M059J (cell line): ENCODE results near the gene OR51T1. TPM values are rescaled to one million over a fixed set of nuclear protein-coding genes. Genes with fewer than 3 reads are reported as not detected.
"Not testable (repeated sequence)": the region's sequence is repeated elsewhere in the genome, so short reads cannot be mapped to it uniquely, and the experiment has no call there.

Experiments used
- DNase-seq: peaks from one replicate; pipeline ENCODE4 v3.0.0-alpha.2; 2012; ENCODE audit warnings: low read depth
- total RNA-seq: library from RNA; depleted of rRNA; stranded (reverse); fragments of >200 nt; shearing (Covaris generic); gene quantifications from 2 replicates; pipeline ENCODE4 v1.2.3, GENCODE V29; 2014; rRNA removed

OR51T1 gene, protein sequence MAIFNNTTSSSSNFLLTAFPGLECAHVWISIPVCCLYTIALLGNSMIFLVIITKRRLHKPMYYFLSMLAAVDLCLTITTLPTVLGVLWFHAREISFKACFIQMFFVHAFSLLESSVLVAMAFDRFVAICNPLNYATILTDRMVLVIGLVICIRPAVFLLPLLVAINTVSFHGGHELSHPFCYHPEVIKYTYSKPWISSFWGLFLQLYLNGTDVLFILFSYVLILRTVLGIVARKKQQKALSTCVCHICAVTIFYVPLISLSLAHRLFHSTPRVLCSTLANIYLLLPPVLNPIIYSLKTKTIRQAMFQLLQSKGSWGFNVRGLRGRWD
- total RNA-seq: not detected in 2 replicates

DNA sequence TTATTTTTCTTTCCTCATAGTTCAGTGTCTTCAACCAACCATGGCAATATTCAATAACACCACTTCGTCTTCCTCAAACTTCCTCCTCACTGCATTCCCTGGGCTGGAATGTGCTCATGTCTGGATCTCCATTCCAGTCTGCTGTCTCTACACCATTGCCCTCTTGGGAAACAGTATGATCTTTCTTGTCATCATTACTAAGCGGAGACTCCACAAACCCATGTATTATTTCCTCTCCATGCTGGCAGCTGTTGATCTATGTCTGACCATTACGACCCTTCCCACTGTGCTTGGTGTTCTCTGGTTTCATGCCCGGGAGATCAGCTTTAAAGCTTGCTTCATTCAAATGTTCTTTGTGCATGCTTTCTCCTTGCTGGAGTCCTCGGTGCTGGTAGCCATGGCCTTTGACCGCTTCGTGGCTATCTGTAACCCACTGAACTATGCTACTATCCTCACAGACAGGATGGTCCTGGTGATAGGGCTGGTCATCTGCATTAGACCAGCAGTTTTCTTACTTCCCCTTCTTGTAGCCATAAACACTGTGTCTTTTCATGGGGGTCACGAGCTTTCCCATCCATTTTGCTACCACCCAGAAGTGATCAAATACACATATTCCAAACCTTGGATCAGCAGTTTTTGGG, at the start of gene OR51T1:
Gene OR51T1, plus strand, starts transcription at position 41 of the 641 bp plus-strand sequence. Its CDS starts 0 bp downstream, at position 41.
- no peak for DNase-seq

DNA sequence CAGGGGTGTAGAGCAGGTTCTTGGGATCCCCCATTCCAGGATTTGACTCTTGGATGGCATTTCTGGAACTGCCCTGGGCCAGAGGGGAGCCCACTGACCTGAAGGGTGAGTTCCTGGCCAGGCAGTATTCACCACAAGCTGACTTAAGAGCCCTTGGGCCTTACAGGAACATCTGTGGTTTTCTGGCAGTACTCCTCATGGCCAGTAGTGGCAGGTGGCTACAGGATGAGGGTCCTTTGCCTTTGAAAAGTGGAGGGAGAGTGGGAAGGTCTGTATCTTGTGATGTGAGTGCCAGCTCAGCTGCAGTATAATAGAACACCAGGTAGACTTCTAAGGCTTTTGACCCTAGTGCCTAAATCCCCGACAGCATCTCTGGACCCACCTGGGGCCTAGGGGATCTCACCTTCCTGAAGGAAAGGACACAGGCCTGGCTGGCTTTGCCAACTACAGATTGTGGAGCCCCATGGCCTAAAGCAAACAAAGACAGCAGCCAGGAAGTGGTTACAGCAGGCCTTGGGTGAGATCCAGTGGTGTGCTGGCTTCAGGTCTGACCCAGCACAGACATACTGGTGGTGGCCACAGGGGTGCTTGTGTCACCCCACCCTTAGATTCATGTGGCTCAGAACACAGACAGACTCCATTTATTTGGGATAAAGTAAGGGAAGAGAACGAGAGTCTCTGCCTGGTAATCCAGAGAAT, 41.7 kb upstream of the OR51T1 start:
- DNase-seq: peak; percentile 17

DNA sequence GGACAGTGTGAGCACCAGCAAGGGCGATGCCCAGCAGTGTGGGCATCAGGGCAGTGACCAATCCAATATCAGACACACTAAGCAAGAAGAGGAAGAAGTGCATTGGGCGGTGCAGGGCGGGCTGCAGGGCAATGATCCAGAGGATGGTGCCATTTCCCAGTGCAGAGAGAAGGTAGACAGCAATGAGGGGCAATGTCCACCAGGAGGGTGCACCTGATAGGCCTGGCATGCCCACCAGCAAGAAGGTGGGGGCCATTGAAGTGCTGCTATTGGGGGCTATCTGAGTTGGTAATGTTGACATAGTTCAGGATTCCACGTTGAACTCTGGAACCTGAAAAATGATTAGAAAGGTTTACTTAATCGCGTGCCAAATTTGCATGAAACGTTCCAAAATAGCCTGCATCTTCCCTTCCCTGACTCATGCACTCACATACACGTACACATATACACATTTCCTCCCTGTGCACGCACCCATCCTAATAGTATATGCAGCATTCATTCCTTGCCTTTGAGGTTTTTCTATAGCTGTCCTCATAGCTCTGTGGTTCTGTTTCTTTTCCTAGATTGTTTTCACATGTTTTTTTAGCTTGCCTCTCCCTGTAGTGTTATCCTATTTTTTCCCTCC, 32.7 kb upstream of the OR51T1 start, which contains the start of gene OR51S1:
Gene OR51S1, minus strand, starts transcription at position 301 of the 625 bp plus-strand sequence. Its CDS starts 0 bp downstream, at position 301.
- no peak for DNase-seq

DNA sequence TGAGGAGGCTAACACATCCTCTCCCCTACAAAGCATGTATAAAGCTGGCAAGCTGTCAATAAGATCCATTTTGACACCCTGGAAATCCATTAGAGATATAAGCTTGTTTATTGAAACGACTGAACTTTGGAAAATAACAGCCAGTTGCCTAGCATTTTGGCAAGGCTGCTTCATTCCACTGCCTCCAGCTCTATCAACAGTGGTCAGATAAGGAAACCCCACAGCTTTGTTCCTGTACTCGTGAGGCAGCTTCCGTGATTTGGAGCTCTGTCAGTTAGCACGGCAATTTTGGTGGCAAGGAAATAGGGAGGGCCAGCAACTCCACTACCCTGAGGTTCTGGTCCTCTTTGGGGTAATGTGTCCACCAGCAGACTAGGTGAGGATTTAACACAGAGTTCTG, 30.7 kb upstream of the OR51T1 start:
- peak; percentile 20 for DNase-seq

DNA sequence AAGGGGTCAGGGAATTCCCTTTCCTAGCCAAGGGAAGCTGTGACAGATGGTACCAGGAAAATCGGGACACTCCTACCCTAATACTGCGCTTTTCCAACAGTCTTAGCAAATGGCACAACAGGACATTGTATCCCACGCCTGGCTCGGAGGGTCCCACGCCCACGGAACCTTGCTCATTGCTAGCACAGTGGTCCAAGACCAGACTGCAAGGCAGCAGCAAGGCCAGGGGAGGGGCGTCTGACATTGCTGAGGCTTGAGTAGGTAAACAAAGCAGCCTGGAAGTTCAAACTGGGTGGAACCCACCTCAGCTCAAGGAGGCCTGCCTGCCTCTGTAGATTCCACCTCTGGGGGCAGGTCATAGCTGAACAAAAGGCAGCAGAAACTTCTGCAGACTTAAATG, 27.4 kb upstream of the OR51T1 start:
- not testable (repeated sequence) for DNase-seq

DNA sequence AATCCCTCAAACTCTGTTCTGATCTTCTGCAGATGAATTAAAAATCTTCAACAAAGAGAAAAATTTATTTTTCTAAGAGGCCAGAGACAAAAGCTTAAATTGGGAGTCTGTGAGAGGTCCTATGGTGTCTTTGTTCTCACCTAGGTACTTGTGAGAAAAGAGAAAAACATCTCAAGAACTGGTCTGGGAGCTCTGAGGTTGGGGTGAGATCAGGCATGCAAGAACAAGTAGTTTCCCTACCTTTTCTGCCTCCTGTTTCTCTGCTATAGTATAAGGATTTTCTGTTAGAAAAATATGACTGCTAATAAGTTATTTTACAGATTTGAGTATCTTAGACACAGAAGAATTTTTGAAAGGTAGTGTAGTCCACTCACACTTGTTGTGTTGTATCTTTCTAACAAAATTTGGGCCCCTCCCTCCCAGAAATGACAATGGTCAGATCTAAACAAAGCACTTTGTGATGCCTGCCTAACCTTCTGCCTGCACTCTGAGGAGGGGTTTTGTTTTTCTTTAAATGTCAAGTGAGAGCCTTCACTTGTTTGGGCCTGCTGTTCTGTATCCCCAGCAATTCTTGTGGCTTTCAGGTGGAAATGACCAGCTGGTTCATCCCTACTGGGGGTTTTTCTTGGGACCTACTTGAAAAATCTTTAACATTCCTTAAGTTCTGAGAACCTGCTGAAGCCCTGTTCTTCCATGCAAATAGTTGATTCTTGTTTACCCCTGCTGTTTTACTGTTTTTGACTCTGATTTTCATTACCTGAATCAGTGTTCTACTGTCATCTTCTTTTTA, 19.1 kb upstream of the OR51T1 start:
- no peak for DNase-seq

DNA sequence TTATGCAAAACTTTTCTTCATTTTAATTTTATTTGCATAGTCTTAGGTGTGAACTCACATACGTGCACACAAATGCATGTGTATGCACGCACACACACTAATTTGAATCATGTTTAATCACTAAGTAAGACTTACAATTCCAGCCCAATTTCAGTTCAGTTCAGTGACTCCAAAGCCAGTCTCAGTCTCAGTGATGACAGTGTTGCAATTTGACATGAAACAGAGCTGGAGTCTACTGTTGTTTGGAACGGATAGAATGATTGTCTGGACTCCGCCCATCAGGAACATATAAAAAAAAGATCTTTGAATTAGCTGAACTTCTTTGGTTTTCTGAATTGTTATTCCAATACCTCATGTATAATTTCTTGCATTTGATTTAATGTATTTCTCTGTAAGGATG, 17.8 kb upstream of the OR51T1 start:
- DNase-seq: no peak

DNA sequence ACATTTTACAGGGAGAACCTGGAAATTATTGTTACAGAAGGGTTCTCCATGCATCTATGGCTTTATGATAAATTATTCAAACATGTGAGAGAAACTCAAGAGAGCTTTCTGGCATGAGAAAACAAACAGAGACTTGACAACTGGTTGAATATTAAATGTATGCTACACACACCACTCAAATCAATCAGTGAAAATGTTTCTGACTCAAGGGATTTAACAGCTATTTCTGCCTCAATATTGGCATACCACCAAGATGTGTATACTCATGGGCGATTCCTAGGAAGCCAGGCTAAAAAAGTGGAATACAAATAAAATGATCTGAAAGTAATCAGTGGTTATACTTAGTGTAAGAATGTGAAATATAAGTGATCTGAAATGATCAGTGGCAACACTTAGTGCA, 15.8 kb upstream of the OR51T1 start:
- no peak for DNase-seq

DNA sequence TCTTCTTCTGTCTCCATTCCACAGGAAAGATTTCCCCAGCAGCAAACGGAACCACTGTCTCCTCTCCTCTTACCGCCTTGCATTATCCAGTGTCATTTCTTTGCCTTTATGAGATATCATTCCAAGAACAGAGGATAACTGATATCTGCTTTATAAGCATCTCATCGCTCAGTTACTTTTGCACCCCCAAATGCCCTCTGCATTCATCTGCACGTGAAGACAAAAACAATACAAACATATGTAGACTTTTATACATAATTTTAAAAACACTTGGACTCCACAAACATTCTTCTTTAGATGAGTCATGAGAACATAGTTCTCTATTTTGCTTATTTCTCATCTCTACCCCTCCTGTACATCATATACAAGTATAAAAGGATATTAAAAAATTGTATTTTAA, 512 bp upstream of the OR51T1 start:
- no peak for DNase-seq

DNA sequence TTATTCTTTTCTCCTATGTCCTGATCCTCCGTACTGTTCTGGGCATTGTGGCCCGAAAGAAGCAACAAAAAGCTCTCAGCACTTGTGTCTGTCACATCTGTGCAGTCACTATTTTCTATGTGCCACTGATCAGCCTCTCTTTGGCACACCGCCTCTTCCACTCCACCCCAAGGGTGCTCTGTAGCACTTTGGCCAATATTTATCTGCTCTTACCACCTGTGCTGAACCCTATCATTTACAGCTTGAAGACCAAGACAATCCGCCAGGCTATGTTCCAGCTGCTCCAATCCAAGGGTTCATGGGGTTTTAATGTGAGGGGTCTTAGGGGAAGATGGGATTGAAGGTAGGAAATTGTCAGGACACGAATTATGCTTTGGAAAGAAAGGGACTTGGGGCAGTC, 843 bp downstream of the OR51T1 start:
- no peak for DNase-seq

DNA sequence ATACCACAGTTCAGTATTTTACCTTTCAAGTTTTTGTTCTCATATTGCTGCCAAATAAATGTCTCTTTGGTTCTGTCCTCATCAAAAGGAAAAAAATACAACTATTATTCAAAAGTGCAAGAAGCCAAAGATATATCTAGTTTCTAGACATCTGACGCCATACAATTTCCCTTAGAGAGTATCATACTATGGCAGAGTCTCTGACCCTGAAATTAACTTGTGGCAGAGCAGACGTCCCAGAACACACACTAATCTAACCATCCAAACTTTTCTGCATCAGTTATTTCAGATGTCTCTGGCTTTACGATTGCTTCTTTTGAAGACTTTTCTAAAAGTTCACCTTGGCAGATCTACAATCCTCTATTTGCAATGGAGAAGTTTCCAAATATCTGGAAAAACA, 2.7 kb downstream of the OR51T1 start:
- DNase-seq: no peak

DNA sequence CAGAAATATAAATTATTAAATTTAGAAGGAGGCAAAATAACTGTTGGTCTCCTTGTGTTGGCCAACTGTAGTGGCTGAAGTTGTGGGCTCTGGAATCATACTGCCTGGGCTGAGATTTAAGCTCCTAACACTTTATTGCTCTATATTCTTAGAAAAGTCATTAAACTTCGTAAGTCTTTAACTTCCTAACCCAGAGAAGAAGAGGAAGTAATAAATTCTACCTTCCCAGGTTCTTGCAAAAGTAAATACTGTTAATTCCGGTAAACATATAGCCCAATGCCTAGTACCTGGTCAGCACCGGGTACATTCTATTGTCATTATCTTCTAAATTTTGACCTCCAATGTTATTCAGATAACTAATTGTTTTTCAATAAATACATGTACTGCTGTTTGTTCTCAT, 4.5 kb downstream of the OR51T1 start:
- DNase-seq: no peak

DNA sequence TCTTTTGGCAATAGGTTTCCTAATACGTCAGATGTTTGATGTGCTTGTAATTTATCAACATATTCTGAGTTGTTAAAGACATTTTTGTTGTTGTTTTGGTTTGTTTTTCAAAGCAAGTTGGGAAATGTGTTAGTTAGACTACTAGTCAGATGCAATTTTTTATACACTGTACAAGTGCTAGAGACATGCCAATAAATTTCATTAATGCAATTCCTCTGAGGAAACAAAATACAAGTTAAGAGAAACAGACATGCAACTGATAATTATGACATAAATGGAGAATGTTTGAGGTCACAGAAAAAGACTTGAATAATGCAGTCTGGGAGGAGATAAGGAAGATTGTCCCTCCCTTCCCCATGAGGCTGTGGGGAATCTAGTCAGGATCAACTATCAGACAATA, 5.9 kb downstream of the OR51T1 start:
- DNase-seq: no peak

DNA sequence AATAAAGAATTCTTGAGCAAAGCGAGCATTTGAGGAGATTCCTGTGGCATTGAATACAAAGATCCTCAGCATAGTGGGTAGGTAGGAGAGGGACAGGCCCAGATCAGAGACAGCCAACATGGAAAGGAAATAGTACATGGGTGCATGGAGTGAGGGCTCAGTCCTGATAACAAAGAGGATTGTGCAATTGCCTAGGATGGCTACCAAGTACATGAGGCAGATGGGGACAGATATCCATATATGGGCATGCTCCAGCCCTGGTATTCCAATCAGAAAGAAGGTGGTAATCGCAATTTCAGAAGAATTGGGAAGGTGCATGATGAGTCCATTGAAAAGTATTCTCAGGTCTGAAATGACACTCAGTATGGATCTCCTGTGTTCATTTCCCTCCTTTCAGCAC, 8.6 kb downstream of the OR51T1 start:
- DNase-seq: peak; percentile 3

DNA sequence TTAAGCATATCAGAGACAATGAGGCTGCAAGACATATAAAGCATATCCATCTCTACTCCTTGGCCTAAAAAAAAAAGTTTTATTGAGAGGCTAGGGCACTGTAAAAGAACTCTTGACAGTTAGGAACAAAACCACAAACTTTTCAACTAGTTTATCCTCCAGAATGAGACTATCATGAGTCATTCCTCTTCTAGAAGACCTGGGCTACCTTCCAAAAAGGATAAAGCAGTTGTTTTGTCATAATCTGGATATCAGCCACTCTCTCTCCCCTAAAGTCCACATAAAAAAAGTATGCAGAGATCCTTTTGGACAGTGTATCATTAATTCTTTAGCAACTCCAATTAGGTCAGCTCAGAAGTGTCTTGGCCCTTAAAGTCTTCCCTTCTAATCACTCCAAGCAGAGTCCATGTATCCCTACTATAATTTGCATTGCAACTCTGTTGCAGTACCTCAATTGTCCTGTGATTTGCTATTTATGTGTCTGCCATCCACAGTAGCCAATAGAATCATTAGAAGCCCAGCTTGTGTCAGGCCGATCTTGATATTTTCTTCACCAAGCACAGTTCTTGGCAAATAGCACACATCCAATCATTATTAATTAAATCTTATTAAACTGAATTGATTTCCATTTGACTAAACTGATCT, 10.4 kb downstream of the OR51T1 start:
- DNase-seq: peak; percentile 93

DNA sequence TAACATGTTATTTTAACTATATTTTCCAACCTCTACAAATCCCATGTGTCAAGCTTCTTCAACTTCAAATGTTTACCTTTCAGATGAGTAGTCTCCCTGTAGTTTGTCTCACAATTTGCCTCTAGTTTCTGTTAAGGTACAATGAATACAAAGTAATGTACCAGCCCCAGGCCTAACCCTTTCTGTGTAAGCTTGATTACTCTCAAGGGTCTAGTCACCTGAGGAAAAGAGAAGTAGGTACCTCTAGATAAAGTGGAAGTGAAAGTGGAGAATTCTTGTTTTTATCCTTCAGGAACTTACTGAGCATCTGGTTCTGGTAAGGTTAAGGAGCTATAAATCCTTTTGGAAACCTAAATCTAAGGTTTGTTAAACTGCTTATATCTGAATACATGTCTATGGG, 21.8 kb downstream of the OR51T1 start, which contains the start of gene OR51A7:
Gene OR51A7, plus strand, starts transcription at position 300 of the 400 bp plus-strand sequence. CDS start 3,587 bp downstream, outside the sequence.
- DNase-seq: no peak

DNA sequence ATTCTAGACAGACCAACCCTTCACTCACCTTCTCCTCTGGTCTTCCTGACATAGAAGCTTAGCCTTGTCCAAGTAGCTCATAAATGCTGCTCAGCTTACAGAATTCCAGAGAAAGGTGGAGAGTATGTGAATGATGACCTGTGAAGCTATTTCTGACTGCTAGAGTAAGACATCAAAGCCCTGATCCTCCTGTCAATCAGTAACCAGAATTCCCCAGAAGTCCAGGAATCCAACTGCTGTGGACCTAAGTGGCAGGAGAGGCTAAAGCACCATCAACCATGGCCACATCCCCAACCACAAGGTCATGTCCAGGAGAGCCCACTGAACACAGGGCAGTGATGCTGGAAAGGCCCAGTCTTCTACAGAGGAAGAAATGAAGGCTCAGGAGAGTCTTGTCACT, 34.9 kb downstream of the OR51T1 start:
- no peak for DNase-seq

DNA sequence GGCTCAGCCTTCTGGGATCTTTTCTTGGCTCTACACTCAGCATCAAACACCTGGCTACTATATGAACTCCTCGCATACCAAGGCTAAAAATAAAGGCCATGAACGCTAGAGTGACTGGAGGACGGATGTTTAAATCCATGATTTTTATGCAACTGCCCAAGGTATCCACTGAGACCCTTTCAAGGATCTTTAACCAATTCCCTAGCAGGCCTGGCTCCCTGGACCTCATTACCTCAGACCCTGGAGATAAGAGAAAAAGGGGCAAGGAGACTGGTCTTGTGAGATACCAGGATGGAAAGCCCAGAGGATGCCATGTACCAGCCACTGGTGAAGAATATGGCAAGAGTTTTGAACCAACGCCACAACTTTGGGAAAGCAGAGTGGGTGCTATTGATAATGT, 37.5 kb downstream of the OR51T1 start, which contains the start of gene OR51G2:
Gene OR51G2, minus strand, starts transcription at position 101 of the 400 bp plus-strand sequence. CDS start 3,687 bp downstream, outside the sequence.
- no peak for DNase-seq

DNA sequence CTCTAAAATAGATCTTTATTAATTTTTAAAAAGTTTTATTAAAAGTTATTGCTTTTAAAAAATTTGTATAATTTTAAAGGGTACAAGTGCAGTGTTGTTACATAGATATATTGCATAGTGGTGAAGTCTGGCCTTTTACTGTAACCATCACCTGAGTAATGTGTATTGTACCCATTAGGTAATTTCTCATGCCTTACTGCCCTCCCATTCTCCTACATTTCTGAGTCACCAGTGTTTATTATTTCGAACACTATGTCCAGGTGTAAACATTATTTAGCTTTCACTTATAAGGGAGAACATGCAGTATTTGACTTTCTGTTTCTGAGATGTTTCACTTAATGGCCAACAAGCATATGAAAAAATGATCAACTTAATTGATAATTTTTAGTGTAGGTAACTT, 40.1 kb downstream of the OR51T1 start:
- DNase-seq: no peak

DNA sequence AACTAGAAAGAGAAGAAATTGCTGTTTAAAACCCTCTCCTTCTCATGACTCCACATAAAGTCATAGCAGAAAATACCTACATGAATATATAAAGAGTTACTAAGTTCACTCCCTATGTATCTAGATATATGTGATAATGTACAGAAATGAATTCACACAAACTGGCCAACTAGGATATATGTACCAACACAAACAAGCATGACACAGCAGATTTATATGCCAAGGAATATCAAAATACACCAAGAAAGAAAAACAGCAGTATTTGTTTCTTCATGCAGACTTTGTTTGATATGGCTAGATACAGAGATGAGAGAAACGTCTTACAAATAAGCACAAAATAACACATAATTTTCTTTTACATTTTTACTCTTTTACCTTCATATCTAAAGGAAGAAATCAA, 40.6 kb downstream of the OR51T1 start:
- DNase-seq: no peak

DNA sequence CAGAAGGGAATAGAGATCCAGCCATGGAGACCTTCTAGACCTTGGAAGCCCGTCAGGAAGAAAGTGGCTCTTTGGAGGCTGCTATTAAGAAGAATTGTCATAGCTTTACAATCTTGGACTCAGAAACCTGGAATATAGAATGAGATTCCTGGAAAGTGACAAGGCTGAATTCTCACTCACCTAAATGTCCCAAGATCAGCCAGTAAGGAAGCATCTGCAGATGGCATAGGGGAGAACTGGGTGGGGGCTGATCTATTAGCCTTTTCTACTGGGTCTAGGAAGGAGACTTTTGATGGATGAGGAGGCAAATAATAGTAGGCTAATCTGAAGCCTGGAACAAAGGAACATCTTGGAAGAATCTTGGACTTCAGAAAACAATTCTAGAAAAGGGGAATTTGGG, 42.5 kb downstream of the OR51T1 start, which contains the start of gene OR51G1:
Gene OR51G1, minus strand, starts transcription at position 101 of the 400 bp plus-strand sequence. Its CDS starts 0 bp downstream, at position 101.
- DNase-seq: no peak
